Measurements from ENCODE around the gene MKRN2. TPM values are rescaled to one million over a fixed set of nuclear protein-coding genes. Genes with fewer than 3 reads are reported as not detected.

Gene MKRN2
- total and polyA plus RNA-seq, 2 donors (not counting 3 experiments of a cell fraction or from before 2014, with no cell fraction given), result 27.3 to 29.9 TPM

- no TSS peak for BruUV-seq (replicated peaks)
- CTCF ChIA-PET, result interaction anchor here (1.4 kb wide), 1 partner anchor 12 kb away, joined by 6 read pairs; no protein-coding TSS in a partner anchor
Observed at GRCh38 chr3:12566976-12567375, 10.1 kb downstream of the MKRN2 start.

DNA sequence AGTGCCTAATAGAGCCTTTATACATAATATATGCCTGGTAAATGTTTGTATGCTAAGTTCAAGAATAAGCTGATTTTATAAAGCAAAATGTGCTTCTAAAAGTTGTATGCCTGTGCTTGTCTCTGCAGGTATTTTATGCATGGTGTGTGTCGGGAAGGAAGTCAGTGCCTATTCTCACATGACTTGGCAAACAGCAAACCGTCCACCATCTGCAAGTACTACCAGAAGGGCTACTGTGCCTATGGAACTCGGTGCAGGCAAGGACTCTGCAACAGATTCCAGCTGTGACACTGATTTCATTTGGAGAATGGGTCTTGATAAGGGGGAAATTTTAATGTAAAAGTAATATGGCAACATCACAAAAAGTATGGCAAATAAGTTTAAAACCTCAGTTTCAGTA, 11.9 kb downstream of the MKRN2 start:
- H3K27ac ChIP-seq (ENCODE audit: insufficient read depth, low read depth, low read length), result no peak overlapping the region
- no peak overlapping the region for H2AFZ ChIP-seq (ENCODE audit: low read depth, low read length)
- BruUV-seq (replicated peaks), result no TSS peak
- no peaks in the 10 kb centered on the region for H3K27me3 ChIP-seq (ENCODE audit: control insufficient read depth in 2 of 2, insufficient read depth in 2 of 2, low read length in 2 of 2)
- ChIA-PET POLR2A (no interaction called here), CTCF (interaction anchor here (0.9 kb wide), 2 partner anchors 10 to 21 kb away, joined by 3 to 5 read pairs; no protein-coding TSS in a partner anchor)
- TF ChIP-seq POLR2A (IDR thresholded peaks at IDR 0.05; ENCODE audit: low read depth, low read length) (no peak), POLR2AphosphoS5 (IDR thresholded peaks at IDR 0.05; ENCODE audit: insufficient read depth, low read depth, low read length) (no peak), JUN (IDR thresholded peaks at IDR 0.05; ENCODE audit: borderline replicate concordance, insufficient read depth, insufficient read length, low read depth) (no peak), EZH2 (IDR thresholded peaks at IDR 0.05; ENCODE audit: borderline replicate concordance, low read depth, low read length, severe bottlenecking) (no peak), MYC (IDR thresholded peaks at IDR 0.05; ENCODE audit: low read depth, low read length) (no peak)
- TF ChIP-seq, protein P1, sequence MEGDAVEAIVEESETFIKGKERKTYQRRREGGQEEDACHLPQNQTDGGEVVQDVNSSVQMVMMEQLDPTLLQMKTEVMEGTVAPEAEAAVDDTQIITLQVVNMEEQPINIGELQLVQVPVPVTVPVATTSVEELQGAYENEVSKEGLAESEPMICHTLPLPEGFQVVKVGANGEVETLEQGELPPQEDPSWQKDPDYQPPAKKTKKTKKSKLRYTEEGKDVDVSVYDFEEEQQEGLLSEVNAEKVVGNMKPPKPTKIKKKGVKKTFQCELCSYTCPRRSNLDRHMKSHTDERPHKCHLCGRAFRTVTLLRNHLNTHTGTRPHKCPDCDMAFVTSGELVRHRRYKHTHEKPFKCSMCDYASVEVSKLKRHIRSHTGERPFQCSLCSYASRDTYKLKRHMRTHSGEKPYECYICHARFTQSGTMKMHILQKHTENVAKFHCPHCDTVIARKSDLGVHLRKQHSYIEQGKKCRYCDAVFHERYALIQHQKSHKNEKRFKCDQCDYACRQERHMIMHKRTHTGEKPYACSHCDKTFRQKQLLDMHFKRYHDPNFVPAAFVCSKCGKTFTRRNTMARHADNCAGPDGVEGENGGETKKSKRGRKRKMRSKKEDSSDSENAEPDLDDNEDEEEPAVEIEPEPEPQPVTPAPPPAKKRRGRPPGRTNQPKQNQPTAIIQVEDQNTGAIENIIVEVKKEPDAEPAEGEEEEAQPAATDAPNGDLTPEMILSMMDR (IDR thresholded peaks at IDR 0.05; ENCODE audit: extremely low read depth in 1 of 2, insufficient read depth in 1 of 2, low read depth in 1 of 2, low read length in 2 of 2), result no peak
- TF ChIP-seq, protein P2, sequence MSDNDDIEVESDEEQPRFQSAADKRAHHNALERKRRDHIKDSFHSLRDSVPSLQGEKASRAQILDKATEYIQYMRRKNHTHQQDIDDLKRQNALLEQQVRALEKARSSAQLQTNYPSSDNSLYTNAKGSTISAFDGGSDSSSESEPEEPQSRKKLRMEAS (IDR thresholded peaks at IDR 0.05; ENCODE audit: insufficient read depth, insufficient read length), result no peak
- H3K4me3 ChIP-seq (replicated peaks in 1 of 3; ENCODE audit: insufficient read depth in 1 of 3, low read depth in 1 of 3, low read length in 3 of 3), result no peak overlapping the region
- H3K9me1 ChIP-seq (replicated peaks; ENCODE audit: control insufficient read depth, extremely low read depth, insufficient read depth, low read length), result no peaks in the 10 kb centered on the region
- peaks cover 48% of the 10 kb centered on the region for H3K79me2 ChIP-seq (ENCODE audit: control insufficient read depth, insufficient read depth, low read length)
- peaks cover 21 to 23% of the 10 kb centered on the region in 2 experiments for H3K36me3 ChIP-seq (ENCODE audit: control insufficient read depth in 2 of 2, extremely low read depth in 1 of 2, insufficient read depth in 2 of 2, low read length in 2 of 2)
- no peak overlapping the region for H3K4me2 ChIP-seq (ENCODE audit: insufficient read depth, low read length)
- intact Hi-C loops (cut with micrococcal nuclease), result no loop called here
- no peak overlapping the region for H3K9ac ChIP-seq (replicated peaks; ENCODE audit: extremely low read depth, insufficient read depth, low read length)
- dilution Hi-C loops (cut with MboI; ENCODE audit: extremely low pct_ligation_motif_present, low sequenced_read_pairs), result no loop called here
- DNase-seq (ENCODE audit: low read depth, low spot score), result no peak
- FAIRE-seq, result no peak
- peaks cover 3% of the 10 kb centered on the region for H4K20me1 ChIP-seq (replicated peaks; ENCODE audit: control insufficient read depth, extremely low read depth, insufficient read depth, low read length)
- no peaks in the 10 kb centered on the region for H3K9me3 ChIP-seq (replicated peaks; ENCODE audit: control insufficient read depth, insufficient read depth, low read length)
- H3K4me1 ChIP-seq (ENCODE audit: control insufficient read depth, extremely low read depth, insufficient read depth, low read length), result no peaks in the 10 kb centered on the region

More at GRCh38 chr3:12566976-12567375, 10.1 kb downstream of the MKRN2 start:
- FAIRE-seq (no peak), DNase-seq (ENCODE audit: low read depth, low spot score) (peak; percentile 20)
- Histone ChIP-seq H2AFZ (ENCODE audit: low read depth, low read length) (no peak overlapping the region), H4K20me1 (replicated peaks; ENCODE audit: control insufficient read depth, extremely low read depth, insufficient read depth, low read length) (peaks cover 3% of the 10 kb centered on the region), H3K4me3 (replicated peaks in 1 of 3; ENCODE audit: insufficient read depth in 1 of 3, low read depth in 1 of 3, low read length in 3 of 3) (no peak overlapping the region), H3K9me1 (replicated peaks; ENCODE audit: control insufficient read depth, extremely low read depth, insufficient read depth, low read length) (no peaks in the 10 kb centered on the region), H3K27me3 (ENCODE audit: control insufficient read depth in 2 of 2, insufficient read depth in 2 of 2, low read length in 2 of 2) (no peaks in the 10 kb centered on the region), H3K79me2 (ENCODE audit: control insufficient read depth, insufficient read depth, low read length) (peaks cover 62% of the 10 kb centered on the region), H3K9me3 (replicated peaks; ENCODE audit: control insufficient read depth, insufficient read depth, low read length) (no peaks in the 10 kb centered on the region), H3K27ac (ENCODE audit: insufficient read depth, low read depth, low read length) (no peak overlapping the region), H3K9ac (replicated peaks; ENCODE audit: extremely low read depth, insufficient read depth, low read length) (no peak overlapping the region), H3K4me2 (ENCODE audit: insufficient read depth, low read length) (no peak overlapping the region), H3K4me1 (ENCODE audit: control insufficient read depth, extremely low read depth, insufficient read depth, low read length) (peaks cover 4% of the 10 kb centered on the region), H3K36me3 (ENCODE audit: control insufficient read depth in 2 of 2, extremely low read depth in 1 of 2, insufficient read depth in 2 of 2, low read length in 2 of 2) (peaks cover 14% of the 10 kb centered on the region in 2 experiments)
- dilution Hi-C loops (cut with MboI; ENCODE audit: extremely low pct_ligation_motif_present, low sequenced_read_pairs), result no loop called here
- intact Hi-C loops (cut with micrococcal nuclease), result loop anchor here (1.0 kb wide), 1 partner anchor 10 kb away; the partner anchor contains the start of gene MKRN2
- POLR2A ChIA-PET, result no interaction called here
- TF ChIP-seq POLR2A (IDR thresholded peaks at IDR 0.05; ENCODE audit: low read depth, low read length), result no peak
- no peak for TF ChIP-seq JUN (IDR thresholded peaks at IDR 0.05; ENCODE audit: borderline replicate concordance, insufficient read depth, insufficient read length, low read depth)

All from endothelial cell of umbilical vein (primary cell).